ENCODE measurements around the gene SMARCD1. TPM values are rescaled to one million over a fixed set of nuclear protein-coding genes. Genes with fewer than 3 reads are reported as not detected.
A peak's percentile ranks its signal among the peaks of the same experiment; 100 is the strongest.

The SMARCD1 gene
- polyA plus RNA-seq, 4 donors, result 18.1 to 54.1 (median 20.7) TPM

GRCh38 chr12:50087151-50087550 is 2.0 kb downstream of the SMARCD1 start:
- 76 to 81% (median 78%) methylated on average over 9 of the region's 9 CpGs for WGBS, 3 donors
- Histone ChIP-seq H3K9me3 (ENCODE audit: control insufficient read depth in 2 of 2, insufficient read depth in 1 of 2, low read depth in 1 of 2, low read length in 1 of 2) (no peaks in the 10 kb centered on the region), H3K4me3 (ENCODE audit: low read depth in 1 of 3, low read length in 3 of 3) (no peak overlapping the region), H3K4me1 (ENCODE audit: control insufficient read depth in 3 of 3, insufficient read depth in 2 of 3, low read depth in 1 of 3, low read length in 2 of 3) (peaks cover 0 to 25% (median 7%) of the 10 kb centered on the region in 3 donors), H3K27me3 (ENCODE audit: control insufficient read depth in 3 of 3, insufficient read depth in 3 of 3, low read length in 3 of 3) (no peaks in the 10 kb centered on the region), H3K36me3 (ENCODE audit: control insufficient read depth in 3 of 3, insufficient read depth in 2 of 3, low read depth in 1 of 3, low read length in 3 of 3) (peaks cover 18 to 43% (median 22%) of the 10 kb centered on the region in 3 donors), H3K27ac (ENCODE audit: low read depth in 1 of 3, low read length in 2 of 3) (no peak overlapping the region)
- FAIRE-seq, result no peak
- DNase-seq, result no peak

- peaks cover 20 to 48% (median 22%) of the 10 kb centered on the region in 3 donors for H3K36me3 ChIP-seq (ENCODE audit: control insufficient read depth in 3 of 3, insufficient read depth in 2 of 3, low read depth in 1 of 3, low read length in 3 of 3)
- DNase-seq (no peak), FAIRE-seq (no peak)
- H3K27me3 ChIP-seq (ENCODE audit: control insufficient read depth in 3 of 3, insufficient read depth in 3 of 3, low read length in 3 of 3), result no peaks in the 10 kb centered on the region
- no peak overlapping the region for H3K4me3 ChIP-seq (ENCODE audit: low read depth in 1 of 3, low read length in 3 of 3)
- peaks cover 0 to 17% (median 4%) of the 10 kb centered on the region in 3 donors for H3K4me1 ChIP-seq (ENCODE audit: control insufficient read depth in 3 of 3, insufficient read depth in 2 of 3, low read depth in 1 of 3, low read length in 2 of 3)
- 75 to 84% (median 80%) methylated on average over 3 of the region's 3 CpGs for WGBS, 3 donors
- H3K27ac ChIP-seq (ENCODE audit: low read depth in 1 of 3, low read length in 2 of 3), result no peak overlapping the region
- no peaks in the 10 kb centered on the region for H3K9me3 ChIP-seq (ENCODE audit: control insufficient read depth in 2 of 2, insufficient read depth in 1 of 2, low read depth in 1 of 2, low read length in 1 of 2)
Observed at GRCh38 chr12:50087995-50088394, 2.9 kb downstream of the SMARCD1 start.

GRCh38 chr12:50088577-50089335 is 3.6 kb downstream of the SMARCD1 start:
- 8 to 25% (median 16%) methylated on average over 3 of the region's 3 CpGs for WGBS, 3 donors
- DNase-seq (peak; percentile 77 to 84), FAIRE-seq (no peak)
- H3K4me3 ChIP-seq (ENCODE audit: low read depth in 1 of 3, low read length in 3 of 3), result no peak overlapping the region
- H3K9me3 ChIP-seq (ENCODE audit: control insufficient read depth in 2 of 2, insufficient read depth in 1 of 2, low read depth in 1 of 2, low read length in 1 of 2), result no peaks in the 10 kb centered on the region
- peaks cover 0 to 10% (median 0%) of the 10 kb centered on the region in 3 donors for H3K4me1 ChIP-seq (ENCODE audit: control insufficient read depth in 3 of 3, insufficient read depth in 2 of 3, low read depth in 1 of 3, low read length in 2 of 3)
- H3K36me3 ChIP-seq (ENCODE audit: control insufficient read depth in 3 of 3, insufficient read depth in 2 of 3, low read depth in 1 of 3, low read length in 3 of 3), result peaks cover 22 to 54% (median 22%) of the 10 kb centered on the region in 3 donors
- no peak overlapping the region for H3K27ac ChIP-seq (ENCODE audit: low read depth in 1 of 3, low read length in 2 of 3)
- H3K27me3 ChIP-seq (ENCODE audit: control insufficient read depth in 3 of 3, insufficient read depth in 3 of 3, low read length in 3 of 3), result no peaks in the 10 kb centered on the region

- H3K36me3 ChIP-seq (ENCODE audit: control insufficient read depth in 3 of 3, insufficient read depth in 2 of 3, low read depth in 1 of 3, low read length in 3 of 3), result peaks cover 28 to 61% (median 30%) of the 10 kb centered on the region in 3 donors
- H3K9me3 ChIP-seq (ENCODE audit: control insufficient read depth in 2 of 2, insufficient read depth in 1 of 2, low read depth in 1 of 2, low read length in 1 of 2), result no peaks in the 10 kb centered on the region
- H3K27ac ChIP-seq (ENCODE audit: low read depth in 1 of 3, low read length in 2 of 3), result no peak overlapping the region
- 96 to 99% (median 98%) methylated on average over 7 of the region's 7 CpGs for WGBS, 3 donors
- DNase-seq, result no peak
- no peaks in the 10 kb centered on the region for H3K27me3 ChIP-seq (ENCODE audit: control insufficient read depth in 3 of 3, insufficient read depth in 3 of 3, low read length in 3 of 3)
- peaks cover 0 to 3% (median 0%) of the 10 kb centered on the region in 3 donors for H3K4me1 ChIP-seq (ENCODE audit: control insufficient read depth in 3 of 3, insufficient read depth in 2 of 3, low read depth in 1 of 3, low read length in 2 of 3)
- no peak for FAIRE-seq
- no peak overlapping the region for H3K4me3 ChIP-seq (ENCODE audit: low read depth in 1 of 3, low read length in 3 of 3)
Observed at GRCh38 chr12:50089730-50090129, 4.6 kb downstream of the SMARCD1 start.

GRCh38 chr12:50090391-50090790 is 5.2 kb downstream of the SMARCD1 start:
- H3K9me3 ChIP-seq (ENCODE audit: control insufficient read depth in 2 of 2, insufficient read depth in 1 of 2, low read depth in 1 of 2, low read length in 1 of 2), result no peaks in the 10 kb centered on the region
- no peaks in the 10 kb centered on the region for H3K27me3 ChIP-seq (ENCODE audit: control insufficient read depth in 3 of 3, insufficient read depth in 3 of 3, low read length in 3 of 3)
- no peak overlapping the region for H3K27ac ChIP-seq (ENCODE audit: low read depth in 1 of 3, low read length in 2 of 3)
- 90 to 95% (median 95%) methylated on average over 5 of the region's 5 CpGs for WGBS, 3 donors
- no peak for FAIRE-seq
- no peak overlapping the region for H3K4me3 ChIP-seq (ENCODE audit: low read depth in 1 of 3, low read length in 3 of 3)
- peaks cover 0 to 3% (median 0%) of the 10 kb centered on the region in 3 donors for H3K4me1 ChIP-seq (ENCODE audit: control insufficient read depth in 3 of 3, insufficient read depth in 2 of 3, low read depth in 1 of 3, low read length in 2 of 3)
- H3K36me3 ChIP-seq (ENCODE audit: control insufficient read depth in 3 of 3, insufficient read depth in 2 of 3, low read depth in 1 of 3, low read length in 3 of 3), result peaks cover 28 to 67% (median 30%) of the 10 kb centered on the region in 3 donors
- no peak for DNase-seq

GRCh38 chr12:50097952-50098351 is 12.8 kb downstream of the SMARCD1 start:
- Histone ChIP-seq H3K27ac (ENCODE audit: low read depth in 1 of 3, low read length in 2 of 3) (no peak overlapping the region), H3K27me3 (ENCODE audit: control insufficient read depth in 3 of 3, insufficient read depth in 3 of 3, low read length in 3 of 3) (no peaks in the 10 kb centered on the region), H3K9me3 (ENCODE audit: control insufficient read depth in 2 of 2, insufficient read depth in 1 of 2, low read depth in 1 of 2, low read length in 1 of 2) (no peaks in the 10 kb centered on the region), H3K4me1 (ENCODE audit: control insufficient read depth in 3 of 3, insufficient read depth in 2 of 3, low read depth in 1 of 3, low read length in 2 of 3) (peaks cover 0 to 15% (median 0%) of the 10 kb centered on the region in 3 donors), H3K4me3 (ENCODE audit: low read depth in 1 of 3, low read length in 3 of 3) (no peak overlapping the region), H3K36me3 (ENCODE audit: control insufficient read depth in 3 of 3, insufficient read depth in 2 of 3, low read depth in 1 of 3, low read length in 3 of 3) (peaks cover 15 to 79% (median 42%) of the 10 kb centered on the region in 3 donors)
- FAIRE-seq, result no peak
- no peak for DNase-seq
- WGBS, 3 donors, result 90 to 93% (median 91%) methylated on average over 6 of the region's 6 CpGs

- Histone ChIP-seq H3K4me1 (ENCODE audit: control insufficient read depth in 3 of 3, insufficient read depth in 2 of 3, low read depth in 1 of 3, low read length in 2 of 3) (peaks cover 0 to 28% (median 0%) of the 10 kb centered on the region in 3 donors), H3K9me3 (ENCODE audit: control insufficient read depth in 2 of 2, insufficient read depth in 1 of 2, low read depth in 1 of 2, low read length in 1 of 2) (no peaks in the 10 kb centered on the region), H3K36me3 (ENCODE audit: control insufficient read depth in 3 of 3, insufficient read depth in 2 of 3, low read depth in 1 of 3, low read length in 3 of 3) (peaks cover 11 to 67% (median 35%) of the 10 kb centered on the region in 3 donors), H3K27me3 (ENCODE audit: control insufficient read depth in 3 of 3, insufficient read depth in 3 of 3, low read length in 3 of 3) (no peaks in the 10 kb centered on the region), H3K27ac (ENCODE audit: low read depth in 1 of 3, low read length in 2 of 3) (no peak overlapping the region), H3K4me3 (ENCODE audit: low read depth in 1 of 3, low read length in 3 of 3) (no peak overlapping the region)
- no peak for FAIRE-seq
- 65 to 88% (median 76%) methylated on average over 5 of the region's 5 CpGs for WGBS, 3 donors
- DNase-seq, result no peak
Observed at GRCh38 chr12:50099302-50100008, 14.3 kb downstream of the SMARCD1 start.

GRCh38 chr12:50100561-50100960 is 15.4 kb downstream of the SMARCD1 start:
- no peaks in the 10 kb centered on the region for H3K27me3 ChIP-seq (ENCODE audit: control insufficient read depth in 3 of 3, insufficient read depth in 3 of 3, low read length in 3 of 3)
- peaks cover 9 to 62% (median 31%) of the 10 kb centered on the region in 3 donors for H3K36me3 ChIP-seq (ENCODE audit: control insufficient read depth in 3 of 3, insufficient read depth in 2 of 3, low read depth in 1 of 3, low read length in 3 of 3)
- no peak overlapping the region for H3K27ac ChIP-seq (ENCODE audit: low read depth in 1 of 3, low read length in 2 of 3)
- peaks cover 0 to 37% (median 2%) of the 10 kb centered on the region in 3 donors for H3K4me1 ChIP-seq (ENCODE audit: control insufficient read depth in 3 of 3, insufficient read depth in 2 of 3, low read depth in 1 of 3, low read length in 2 of 3)
- no peak overlapping the region for H3K4me3 ChIP-seq (ENCODE audit: low read depth in 1 of 3, low read length in 3 of 3)
- no peak for DNase-seq
- no peaks in the 10 kb centered on the region for H3K9me3 ChIP-seq (ENCODE audit: control insufficient read depth in 2 of 2, insufficient read depth in 1 of 2, low read depth in 1 of 2, low read length in 1 of 2)
- FAIRE-seq, result no peak
- WGBS, 3 donors, result 85 to 86% (median 86%) methylated on average over 3 of the region's 3 CpGs
